ENCODE data around the gene CNTN3.

GRCh38 chr3:74593152-74593551, 21.3 kb downstream of the CNTN3 start:
- no peak for TF ChIP-seq CTCF (conservative IDR thresholded peaks at IDR 0.05)
- TF ChIP-seq ZFX (IDR thresholded peaks at IDR 0.05), result no peak

Measured in C4-2B (cell line).